Stomach (tissue), 4 donors: Measurements from ENCODE around the gene ICAM3.

Source experiments
- CTCF ChIP-seq, 7 experiments: fragments of 450-650 bp in 4 of 7; fragments of 200-600 bp in 3 of 7; sonication (generic) in 3 of 7; IDR thresholded peaks; one replicate each; pipeline ENCODE4 v1.5.1; 2016 to 2019; ENCODE audit warnings: antibody characterized with exemption in 7 of 7, control low read depth in 2 of 7, mild to moderate bottlenecking in 1 of 7
- POLR2AphosphoS5 ChIP-seq, 3 donors: sonication (generic); formaldehyde crosslinking; IDR thresholded peaks; one replicate each; pipeline ENCODE4 v1.6.1; 2016; ENCODE audit warnings: antibody characterized with exemption in 3 of 3

- no peak for TF ChIP-seq CTCF (IDR thresholded peaks at IDR 0.05)
- no peak for TF ChIP-seq POLR2AphosphoS5 (IDR thresholded peaks at IDR 0.05)
Observed at GRCh38 chr19:10321417-10321797, 18.0 kb downstream of the ICAM3 start.
